22Rv1 (cell line): Measurements from ENCODE around the gene PVR.

Source experiments
- CTCF ChIP-seq: fragments of 450-650 bp; IDR thresholded peaks from 2 replicates; pipeline ENCODE4 v1.5.1; 2017; ENCODE audit warnings: mild to moderate bottlenecking
- ZFX ChIP-seq: fragments of 450-650 bp; IDR thresholded peaks from 2 replicates; pipeline ENCODE4 v1.6.1; 2017; ENCODE audit warnings: antibody characterized with exemption, borderline replicate concordance

- TF ChIP-seq CTCF (peak; percentile 44), ZFX (no peak)
These were observed 10.5 kb downstream of the PVR start for GRCh38 chr19:44653977-44654774.
